ENCODE results near the gene GVQW3.

GRCh38 chr11:76456571-76456970 is 75.4 kb downstream of the GVQW3 start:
- no peak for TF ChIP-seq SIN3A (IDR thresholded peaks at IDR 0.05; ENCODE audit: borderline replicate concordance, insufficient read depth, low read length)
- no peak for TF ChIP-seq POLR2AphosphoS5 (IDR thresholded peaks at IDR 0.05; ENCODE audit: low read depth, low read length)
- TF ChIP-seq, protein P1, sequence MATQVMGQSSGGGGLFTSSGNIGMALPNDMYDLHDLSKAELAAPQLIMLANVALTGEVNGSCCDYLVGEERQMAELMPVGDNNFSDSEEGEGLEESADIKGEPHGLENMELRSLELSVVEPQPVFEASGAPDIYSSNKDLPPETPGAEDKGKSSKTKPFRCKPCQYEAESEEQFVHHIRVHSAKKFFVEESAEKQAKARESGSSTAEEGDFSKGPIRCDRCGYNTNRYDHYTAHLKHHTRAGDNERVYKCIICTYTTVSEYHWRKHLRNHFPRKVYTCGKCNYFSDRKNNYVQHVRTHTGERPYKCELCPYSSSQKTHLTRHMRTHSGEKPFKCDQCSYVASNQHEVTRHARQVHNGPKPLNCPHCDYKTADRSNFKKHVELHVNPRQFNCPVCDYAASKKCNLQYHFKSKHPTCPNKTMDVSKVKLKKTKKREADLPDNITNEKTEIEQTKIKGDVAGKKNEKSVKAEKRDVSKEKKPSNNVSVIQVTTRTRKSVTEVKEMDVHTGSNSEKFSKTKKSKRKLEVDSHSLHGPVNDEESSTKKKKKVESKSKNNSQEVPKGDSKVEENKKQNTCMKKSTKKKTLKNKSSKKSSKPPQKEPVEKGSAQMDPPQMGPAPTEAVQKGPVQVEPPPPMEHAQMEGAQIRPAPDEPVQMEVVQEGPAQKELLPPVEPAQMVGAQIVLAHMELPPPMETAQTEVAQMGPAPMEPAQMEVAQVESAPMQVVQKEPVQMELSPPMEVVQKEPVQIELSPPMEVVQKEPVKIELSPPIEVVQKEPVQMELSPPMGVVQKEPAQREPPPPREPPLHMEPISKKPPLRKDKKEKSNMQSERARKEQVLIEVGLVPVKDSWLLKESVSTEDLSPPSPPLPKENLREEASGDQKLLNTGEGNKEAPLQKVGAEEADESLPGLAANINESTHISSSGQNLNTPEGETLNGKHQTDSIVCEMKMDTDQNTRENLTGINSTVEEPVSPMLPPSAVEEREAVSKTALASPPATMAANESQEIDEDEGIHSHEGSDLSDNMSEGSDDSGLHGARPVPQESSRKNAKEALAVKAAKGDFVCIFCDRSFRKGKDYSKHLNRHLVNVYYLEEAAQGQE (IDR thresholded peaks at IDR 0.05; ENCODE audit: insufficient read depth in 1 of 2, low read depth in 2 of 2, low read length in 2 of 2) = no peak

All from PFSK-1 (cell line).